Measurements from ENCODE around the gene SNX17. TPM values are rescaled to one million over a fixed set of nuclear protein-coding genes. Genes with fewer than 3 reads are reported as not detected.

Gene SNX17
- total RNA-seq (100 to 1,000 TPM; 121 to 122 TPM), polyA plus RNA-seq (100 to 1,000 TPM; 200 to 217 (median 215) TPM), total RNA-seq (67.4 to 149 (median 120) reads per million in 6 experiments)

GRCh38 chr2:27370026-27370815, at the start of gene SNX17, which contains the start of gene EIF2B4:
TSS of gene SNX17 (plus strand) at chr2:27370616. CDS start at chr2:27370744, 128 bp downstream.
TSS of gene EIF2B4 (minus strand) at chr2:27370338. CDS start at chr2:27370314, 24 bp downstream.
- peak within 1 kb of the TSS; percentile 92 to 99 (median 97) for H3K27ac Mint-ChIP-seq
- H3K4me1 Mint-ChIP-seq: peaks cover 26 to 43% (median 42%) of the 10 kb centered on the region in 4 donors
- H3K4me3 Mint-ChIP-seq: peak within 1 kb of the TSS; percentile 84 to 100 (median 96)
- H3K9me3 Mint-ChIP-seq: no peaks in the 10 kb centered on the region
- POLR2A ChIA-PET: interaction anchor here (0.9 to 5.6 kb wide), 12 partner anchors 10 to 299 kb away, joined by 3 to 71 read pairs (median 6); partner anchors contain the start of genes GTF3C2, KHK, MPV17 and NRBP1
- no peaks in the 10 kb centered on the region for H3K27me3 Mint-ChIP-seq
- peaks cover 4 to 64% (median 18%) of the 10 kb centered on the region in 3 donors for H3K36me3 Mint-ChIP-seq
- peak; percentile 91 to 93 for ATAC-seq
- DNase-seq: peak; percentile 96 to 99 (median 99)

GRCh38 chr2:27320958-27321543, 49.4 kb upstream of the SNX17 start:
- H3K27me3 Mint-ChIP-seq: no peaks in the 10 kb centered on the region
- no peaks in the 10 kb centered on the region for H3K9me3 Mint-ChIP-seq
- H3K4me3 Mint-ChIP-seq: peak overlapping the region in 7 of 10 donors; percentile 31 to 99 (median 65)
- DNase-seq (no peak), ATAC-seq (no peak)
- peaks cover 0 to 7% (median 2%) of the 10 kb centered on the region in 3 donors for H3K36me3 Mint-ChIP-seq
- H3K4me1 Mint-ChIP-seq: peaks cover 12 to 35% (median 31%) of the 10 kb centered on the region in 4 donors
- POLR2A ChIA-PET: interaction anchor here (0.6 kb wide), 1 partner anchor 194 kb away, joined by 6 read pairs; no protein-coding TSS in a partner anchor
- H3K27ac Mint-ChIP-seq: peak overlapping the region in 7 of 10 donors; percentile 48 to 100 (median 69)

- peak overlapping the region; percentile 97 to 100 (median 99) for H3K27ac Mint-ChIP-seq
- DNase-seq (peak in 3 of 10 donors; percentile 11 to 21 (median 15)), ATAC-seq (peak; percentile 9 to 29)
- H3K4me3 Mint-ChIP-seq: peak overlapping the region; percentile 91 to 100 (median 98)
- POLR2A ChIA-PET: interaction anchor here (0.6 to 2.7 kb wide), 12 partner anchors 11 to 307 kb away, joined by 3 to 30 read pairs (median 4); partner anchors contain the start of genes CCDC121, EIF2B4, GPN1 and GTF3C2
- H3K4me1 Mint-ChIP-seq: peaks cover 12 to 32% (median 31%) of the 10 kb centered on the region in 4 donors
- H3K9me3 Mint-ChIP-seq: no peaks in the 10 kb centered on the region
- H3K27me3 Mint-ChIP-seq: no peaks in the 10 kb centered on the region
- peaks cover 6 to 20% (median 10%) of the 10 kb centered on the region in 3 donors for H3K36me3 Mint-ChIP-seq
Measured at GRCh38 chr2:27322301-27322765, 48.1 kb upstream of the SNX17 start.

- POLR2A ChIA-PET: interaction anchor here (0.6 to 2.7 kb wide), 16 partner anchors 10 to 340 kb away, joined by 3 to 30 read pairs (median 4); partner anchors contain the start of genes EIF2B4, GTF3C2, NRBP1 and PPM1G
- H3K9me3 Mint-ChIP-seq: no peaks in the 10 kb centered on the region
- H3K36me3 Mint-ChIP-seq: peaks cover 6 to 24% (median 13%) of the 10 kb centered on the region in 3 donors
- peak within 1 kb of the TSS; percentile 97 to 100 (median 99) for H3K27ac Mint-ChIP-seq
- no peaks in the 10 kb centered on the region for H3K27me3 Mint-ChIP-seq
- peaks cover 12 to 32% (median 31%) of the 10 kb centered on the region in 4 donors for H3K4me1 Mint-ChIP-seq
- ATAC-seq (peak; percentile 95 to 97), DNase-seq (peak; percentile 70 to 94 (median 81))
- peak within 1 kb of the TSS; percentile 91 to 100 (median 98) for H3K4me3 Mint-ChIP-seq
Measured at GRCh38 chr2:27322766-27323595, 47.4 kb upstream of the SNX17 start, which contains the start of gene MPV17. TSS of gene MPV17 (minus strand) at chr2:27323097. CDS start at chr2:27322517, 580 bp downstream.

GRCh38 chr2:27323596-27324285, 46.7 kb upstream of the SNX17 start:
- POLR2A ChIA-PET: interaction anchor here (0.8 to 2.7 kb wide), 14 partner anchors 8 to 340 kb away, joined by 3 to 30 read pairs (median 4); partner anchors contain the start of genes EIF2B4, GTF3C2, PPM1G and SLC4A1AP
- no peak for ATAC-seq

GRCh38 chr2:27324720-27325119, 45.7 kb upstream of the SNX17 start:
- no peak for DNase-seq
- Mint-ChIP-seq H3K4me3 (peak overlapping the region; percentile 2 to 98 (median 63)), H3K27ac (peak overlapping the region in 9 of 10 donors; percentile 24 to 100 (median 86)), H3K27me3 (no peaks in the 10 kb centered on the region), H3K9me3 (no peaks in the 10 kb centered on the region), H3K36me3 (peaks cover 6 to 39% (median 19%) of the 10 kb centered on the region in 3 donors), H3K4me1 (peaks cover 12 to 32% (median 31%) of the 10 kb centered on the region in 4 donors)
- no peak for ATAC-seq
- POLR2A ChIA-PET: interaction anchor here (1.3 kb wide), 1 partner anchor 12 kb away, joined by 4 read pairs; no protein-coding TSS in a partner anchor

More at GRCh38 chr2:27323596-27324285, 46.7 kb upstream of the SNX17 start:
- H3K4me3 Mint-ChIP-seq: peak overlapping the region; percentile 91 to 100 (median 98)
- H3K27ac Mint-ChIP-seq: peak overlapping the region; percentile 97 to 100 (median 99)
- no peak for DNase-seq
- H3K4me1 Mint-ChIP-seq: peaks cover 12 to 32% (median 31%) of the 10 kb centered on the region in 4 donors
- H3K9me3 Mint-ChIP-seq: no peaks in the 10 kb centered on the region
- H3K36me3 Mint-ChIP-seq: peaks cover 6 to 32% (median 19%) of the 10 kb centered on the region in 3 donors
- no peaks in the 10 kb centered on the region for H3K27me3 Mint-ChIP-seq

GRCh38 chr2:27335311-27335710, 35.1 kb upstream of the SNX17 start:
- Mint-ChIP-seq H3K4me3 (no peak overlapping the region), H3K9me3 (no peaks in the 10 kb centered on the region), H3K27me3 (no peaks in the 10 kb centered on the region), H3K27ac (peak overlapping the region in 4 of 10 donors; percentile 8 to 88 (median 50)), H3K4me1 (peaks cover 0 to 5% (median under 1%) of the 10 kb centered on the region in 4 donors), H3K36me3 (peaks cover 0 to 81% (median 22%) of the 10 kb centered on the region in 3 donors)
- no peak for DNase-seq
- ATAC-seq: no peak
- POLR2A ChIA-PET: no interaction called here

GRCh38 chr2:27336173-27336572, 34.2 kb upstream of the SNX17 start:
- Mint-ChIP-seq H3K9me3 (no peaks in the 10 kb centered on the region), H3K4me3 (no peak overlapping the region), H3K27me3 (no peaks in the 10 kb centered on the region), H3K27ac (no peak overlapping the region), H3K36me3 (peaks cover 0 to 82% (median 26%) of the 10 kb centered on the region in 3 donors), H3K4me1 (peaks cover 0 to 5% (median 2%) of the 10 kb centered on the region in 4 donors)
- DNase-seq (no peak), ATAC-seq (no peak)
- POLR2A ChIA-PET: interaction anchor here (1.1 kb wide), 1 partner anchor 12 kb away, joined by 4 read pairs; no protein-coding TSS in a partner anchor

- Mint-ChIP-seq H3K9me3 (no peaks in the 10 kb centered on the region), H3K4me1 (peaks cover 23 to 51% (median 39%) of the 10 kb centered on the region in 4 donors), H3K27ac (no peak overlapping the region), H3K27me3 (no peaks in the 10 kb centered on the region), H3K36me3 (peaks cover 0 to 36% (median 0%) of the 10 kb centered on the region in 3 donors), H3K4me3 (no peak overlapping the region)
- DNase-seq (no peak), ATAC-seq (no peak)
- POLR2A ChIA-PET: no interaction called here
Measured at GRCh38 chr2:27347641-27348040, 22.8 kb upstream of the SNX17 start.

GRCh38 chr2:27350106-27350693, 20.2 kb upstream of the SNX17 start:
- peaks cover 0 to 29% (median 0%) of the 10 kb centered on the region in 3 donors for H3K36me3 Mint-ChIP-seq
- no peak overlapping the region for H3K27ac Mint-ChIP-seq
- peaks cover 23 to 67% (median 57%) of the 10 kb centered on the region in 4 donors for H3K4me1 Mint-ChIP-seq
- peak overlapping the region in 1 of 10 donors; percentile 34 for H3K4me3 Mint-ChIP-seq
- ATAC-seq (no peak), DNase-seq (no peak)
- no peaks in the 10 kb centered on the region for H3K9me3 Mint-ChIP-seq
- no peaks in the 10 kb centered on the region for H3K27me3 Mint-ChIP-seq
- POLR2A ChIA-PET: interaction anchor here (0.7 kb wide), 1 partner anchor 78 kb away, joined by 3 read pairs; no protein-coding TSS in a partner anchor
